WI38 (cell line): ENCODE measurements around the gene SGCD.

ENCODE experiments used
- H3K4me3 ChIP-seq: 2 replicates; pipeline ENCODE4 v1.5.1; 2011; ENCODE audit warnings: low read depth, mild to moderate bottlenecking, control low read depth, low read length
- CTCF ChIP-seq: IDR thresholded peaks from 2 replicates; pipeline ENCODE4 v1.5.1; 2012; ENCODE audit warnings: low read depth, mild to moderate bottlenecking, control low read depth, low read length

The SGCD gene

GRCh38 chr5:156378159-156378558, 51.2 kb downstream of the SGCD start:
- TF ChIP-seq CTCF: no peak
- no peak overlapping the region for H3K4me3 ChIP-seq

GRCh38 chr5:156379206-156379605, 52.2 kb downstream of the SGCD start:
- no peak for TF ChIP-seq CTCF
- no peak overlapping the region for H3K4me3 ChIP-seq

GRCh38 chr5:156380848-156381247, 53.9 kb downstream of the SGCD start:
- H3K4me3 ChIP-seq: no peak overlapping the region
- TF ChIP-seq CTCF: no peak

GRCh38 chr5:156383510-156384265, 56.7 kb downstream of the SGCD start:
- TF ChIP-seq CTCF: no peak
- no peak overlapping the region for H3K4me3 ChIP-seq

GRCh38 chr5:156385416-156385815, 58.5 kb downstream of the SGCD start:
- H3K4me3 ChIP-seq: no peak overlapping the region
- TF ChIP-seq CTCF: no peak

- TF ChIP-seq CTCF: no peak
- H3K4me3 ChIP-seq: no peak overlapping the region
Measured at GRCh38 chr5:156386976-156387375, 60.0 kb downstream of the SGCD start.

GRCh38 chr5:156387391-156387790, 60.4 kb downstream of the SGCD start:
- no peak overlapping the region for H3K4me3 ChIP-seq
- no peak for TF ChIP-seq CTCF
